Right kidney (tissue), 9 donors: ENCODE measurements around the gene GOLGB1.
A peak's percentile ranks its signal among the peaks of the same experiment; 100 is the strongest.
"Not testable (repeated sequence)": the region's sequence is repeated elsewhere in the genome, so short reads cannot be mapped to it uniquely, and the experiment has no call there.

Experiments
- DNase-seq: peaks from one replicate; pipeline ENCODE4 v3.0.0-alpha.2; 2016
- long read RNA-seq, 8 donors: transcript quantifications; one replicate each; lab custom pipeline, GENCODE V29; 2026

GOLGB1 gene, protein sequence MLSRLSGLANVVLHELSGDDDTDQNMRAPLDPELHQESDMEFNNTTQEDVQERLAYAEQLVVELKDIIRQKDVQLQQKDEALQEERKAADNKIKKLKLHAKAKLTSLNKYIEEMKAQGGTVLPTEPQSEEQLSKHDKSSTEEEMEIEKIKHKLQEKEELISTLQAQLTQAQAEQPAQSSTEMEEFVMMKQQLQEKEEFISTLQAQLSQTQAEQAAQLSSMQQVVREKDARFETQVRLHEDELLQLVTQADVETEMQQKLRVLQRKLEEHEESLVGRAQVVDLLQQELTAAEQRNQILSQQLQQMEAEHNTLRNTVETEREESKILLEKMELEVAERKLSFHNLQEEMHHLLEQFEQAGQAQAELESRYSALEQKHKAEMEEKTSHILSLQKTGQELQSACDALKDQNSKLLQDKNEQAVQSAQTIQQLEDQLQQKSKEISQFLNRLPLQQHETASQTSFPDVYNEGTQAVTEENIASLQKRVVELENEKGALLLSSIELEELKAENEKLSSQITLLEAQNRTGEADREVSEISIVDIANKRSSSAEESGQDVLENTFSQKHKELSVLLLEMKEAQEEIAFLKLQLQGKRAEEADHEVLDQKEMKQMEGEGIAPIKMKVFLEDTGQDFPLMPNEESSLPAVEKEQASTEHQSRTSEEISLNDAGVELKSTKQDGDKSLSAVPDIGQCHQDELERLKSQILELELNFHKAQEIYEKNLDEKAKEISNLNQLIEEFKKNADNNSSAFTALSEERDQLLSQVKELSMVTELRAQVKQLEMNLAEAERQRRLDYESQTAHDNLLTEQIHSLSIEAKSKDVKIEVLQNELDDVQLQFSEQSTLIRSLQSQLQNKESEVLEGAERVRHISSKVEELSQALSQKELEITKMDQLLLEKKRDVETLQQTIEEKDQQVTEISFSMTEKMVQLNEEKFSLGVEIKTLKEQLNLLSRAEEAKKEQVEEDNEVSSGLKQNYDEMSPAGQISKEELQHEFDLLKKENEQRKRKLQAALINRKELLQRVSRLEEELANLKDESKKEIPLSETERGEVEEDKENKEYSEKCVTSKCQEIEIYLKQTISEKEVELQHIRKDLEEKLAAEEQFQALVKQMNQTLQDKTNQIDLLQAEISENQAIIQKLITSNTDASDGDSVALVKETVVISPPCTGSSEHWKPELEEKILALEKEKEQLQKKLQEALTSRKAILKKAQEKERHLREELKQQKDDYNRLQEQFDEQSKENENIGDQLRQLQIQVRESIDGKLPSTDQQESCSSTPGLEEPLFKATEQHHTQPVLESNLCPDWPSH (N-terminal part only)
- long read RNA-seq, donor 1, partial matches to known transcripts: 25 of 25 reads
- long read RNA-seq, donor 1, other reads (novel, unspliced or antisense): 0 of 25 reads
- long read RNA-seq, donor 2, full-length matches to known transcripts: 1 of 14 reads
- long read RNA-seq, donor 2, partial matches to known transcripts: 13 of 14 reads
- long read RNA-seq, donor 2, other reads (novel, unspliced or antisense): 0 of 14 reads
- long read RNA-seq, donor 3, partial matches to known transcripts: 5 of 6 reads
- long read RNA-seq, donor 3, other reads (novel, unspliced or antisense): 0 of 6 reads
- long read RNA-seq, donor 4, partial matches to known transcripts: 17 of 17 reads
- long read RNA-seq, donor 4, other reads (novel, unspliced or antisense): 0 of 17 reads
- long read RNA-seq, donor 5, partial matches to known transcripts: 23 of 23 reads
- long read RNA-seq, donor 5, other reads (novel, unspliced or antisense): 0 of 23 reads
- long read RNA-seq, donor 6, partial matches to known transcripts: 6 of 7 reads
- long read RNA-seq, donor 6, other reads (novel, unspliced or antisense): 0 of 7 reads
- long read RNA-seq, donor 7, partial matches to known transcripts: 27 of 27 reads
- long read RNA-seq, donor 7, other reads (novel, unspliced or antisense): 0 of 27 reads
- long read RNA-seq, donor 8, partial matches to known transcripts: 7 of 7 reads
- long read RNA-seq, donor 8, other reads (novel, unspliced or antisense): 0 of 7 reads

DNA sequence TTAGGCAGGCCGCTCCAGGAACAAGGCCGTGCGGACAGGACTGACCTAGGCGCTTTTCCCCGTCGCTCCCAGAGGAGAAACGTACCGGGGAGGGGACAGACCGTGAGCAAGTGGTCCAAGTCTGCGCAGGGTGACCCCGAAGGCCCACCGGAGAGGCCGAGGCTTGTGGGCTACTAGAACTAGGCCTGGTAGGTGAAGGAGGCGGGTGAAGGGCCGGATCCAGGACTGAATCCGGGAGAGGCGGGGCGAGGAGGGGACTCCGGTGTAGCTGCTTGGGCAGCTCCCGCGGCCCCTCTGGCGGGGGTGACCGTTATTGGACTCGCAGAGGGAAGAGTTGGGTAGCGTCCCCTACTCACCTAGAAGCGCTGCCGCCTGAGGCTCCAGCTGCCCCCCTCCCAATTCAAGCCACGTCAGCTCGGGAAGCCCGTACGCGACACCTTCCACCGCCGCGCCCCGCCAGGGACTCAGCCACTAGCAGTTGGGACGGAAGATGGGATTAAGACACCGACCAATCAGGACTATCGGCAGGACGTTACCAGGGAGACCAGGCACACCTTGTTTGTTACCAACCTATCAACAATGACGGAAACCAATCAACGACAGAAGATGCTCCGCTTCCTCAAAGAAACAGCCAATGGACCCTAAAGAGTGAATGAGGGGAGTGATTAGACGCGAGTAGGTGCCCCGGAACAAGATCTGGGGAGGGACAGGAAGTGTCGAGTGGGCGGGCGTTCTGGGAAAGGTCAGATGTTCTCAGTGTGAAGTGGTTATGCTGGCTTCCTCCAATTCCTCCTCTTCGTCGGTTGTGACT lies at the start of gene GOLGB1:
Gene GOLGB1 (minus strand): TSS at position 466 of the 811 bp plus-strand sequence. CDS start 18,770 bp downstream, outside the sequence.
- peak; percentile 99 for DNase-seq

- DNase-seq: no peak
Observed at GRCh38 chr3:121796970-121797369, 47.4 kb upstream of the GOLGB1 start.

- no peak for DNase-seq
Observed at GRCh38 chr3:121794264-121794983, 44.9 kb upstream of the GOLGB1 start.

GRCh38 chr3:121793078-121793477 lies 43.5 kb upstream of the GOLGB1 start:
- DNase-seq: no peak

- no peak for DNase-seq
Observed at GRCh38 chr3:121786485-121786884, 36.9 kb upstream of the GOLGB1 start.

- DNase-seq: not testable (repeated sequence)
Observed at GRCh38 chr3:121782784-121783183, 33.2 kb upstream of the GOLGB1 start.

DNA sequence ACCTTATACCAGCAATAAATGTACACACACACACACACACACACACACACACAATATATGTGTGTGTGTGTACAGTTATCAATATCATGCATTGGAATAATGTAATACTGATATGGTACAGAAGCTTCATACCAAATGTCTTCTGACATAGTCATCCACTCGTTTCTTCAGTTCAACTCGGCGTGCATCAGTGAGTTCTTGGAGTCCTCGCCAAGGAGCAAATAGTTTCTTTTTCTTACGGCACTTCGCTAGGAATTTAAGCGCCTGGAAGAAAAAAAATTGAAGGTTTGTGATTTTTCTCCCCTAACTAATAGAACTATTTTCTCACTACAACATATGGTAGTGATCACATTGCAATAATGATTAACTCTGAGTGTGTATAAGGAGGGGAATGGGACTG lies 32.1 kb upstream of the GOLGB1 start:
- DNase-seq: no peak

DNA sequence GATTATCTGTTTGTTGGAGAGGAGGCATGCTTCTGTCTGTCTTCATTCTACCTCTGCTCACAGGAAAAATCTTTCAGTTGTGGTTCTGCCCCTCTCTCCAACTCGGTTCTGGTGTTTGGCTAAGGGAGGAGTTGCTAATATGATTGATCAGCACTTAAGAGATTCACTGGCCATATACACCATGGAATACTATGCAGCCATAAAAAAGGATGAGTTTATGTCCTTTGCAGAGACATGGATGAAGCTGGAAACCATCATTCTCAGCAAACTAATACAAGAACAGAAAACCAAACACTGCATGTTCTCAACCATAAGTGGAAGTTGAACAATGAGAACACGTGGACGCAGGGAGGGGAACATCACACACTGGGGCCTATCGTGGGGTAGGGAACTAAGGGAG lies 25.6 kb upstream of the GOLGB1 start:
- not testable (repeated sequence) for DNase-seq

DNA sequence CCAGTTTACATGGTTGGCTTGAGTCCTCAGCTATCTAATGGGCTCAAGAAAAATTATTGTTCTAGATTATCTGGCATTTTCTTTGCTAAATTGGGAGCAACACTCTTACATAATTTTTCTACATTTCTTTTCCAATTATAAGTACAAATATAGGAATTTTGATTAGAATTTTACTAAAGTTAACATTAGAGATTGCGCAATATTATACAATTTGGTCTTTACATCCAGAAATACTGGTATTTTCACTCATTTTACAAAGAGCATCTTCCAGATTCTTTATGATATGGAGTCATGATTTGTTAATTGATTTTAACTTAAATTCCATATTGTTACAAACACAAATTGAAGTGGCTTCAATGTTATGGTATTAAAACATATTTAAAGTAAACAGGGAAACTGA lies 19.7 kb upstream of the GOLGB1 start:
- DNase-seq: no peak

GRCh38 chr3:121768452-121768851 lies 18.9 kb upstream of the GOLGB1 start:
- no peak for DNase-seq

GRCh38 chr3:121759541-121760202 lies 10.1 kb upstream of the GOLGB1 start:
- DNase-seq: no peak

- DNase-seq: no peak
Observed at GRCh38 chr3:121758727-121759450, 9.3 kb upstream of the GOLGB1 start.

GRCh38 chr3:121757812-121758545 lies 8.4 kb upstream of the GOLGB1 start:
- DNase-seq: no peak

- no peak for DNase-seq
Observed at GRCh38 chr3:121757087-121757811, 7.7 kb upstream of the GOLGB1 start.

GRCh38 chr3:121752772-121753171 lies 3.2 kb upstream of the GOLGB1 start:
- no peak for DNase-seq

DNA sequence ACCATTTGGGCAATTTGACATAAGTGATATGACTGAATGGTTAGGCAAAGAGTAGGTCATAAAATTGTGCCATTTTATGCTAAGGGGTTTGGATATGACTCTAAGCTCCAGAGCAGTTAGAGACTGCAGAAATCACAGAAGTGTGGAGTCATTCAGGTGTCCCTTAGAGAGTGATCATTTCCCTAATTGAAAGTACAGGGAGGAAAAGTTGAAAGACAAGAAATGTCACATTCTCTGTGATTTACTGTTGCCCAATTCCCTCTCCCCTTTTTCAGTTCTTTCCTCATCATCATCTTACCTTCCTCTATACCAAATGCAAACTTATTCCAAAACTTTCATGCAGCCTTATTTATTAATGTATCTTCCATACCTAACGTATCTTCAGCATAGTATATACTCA lies 2.7 kb upstream of the GOLGB1 start:
- DNase-seq: no peak

- DNase-seq: no peak
Observed at GRCh38 chr3:121750087-121750415, 510 bp upstream of the GOLGB1 start.
